ENCODE results near the gene MPIG6B.
A peak's percentile ranks its signal among the peaks of the same experiment; 100 is the strongest.

The MPIG6B gene

DNA sequence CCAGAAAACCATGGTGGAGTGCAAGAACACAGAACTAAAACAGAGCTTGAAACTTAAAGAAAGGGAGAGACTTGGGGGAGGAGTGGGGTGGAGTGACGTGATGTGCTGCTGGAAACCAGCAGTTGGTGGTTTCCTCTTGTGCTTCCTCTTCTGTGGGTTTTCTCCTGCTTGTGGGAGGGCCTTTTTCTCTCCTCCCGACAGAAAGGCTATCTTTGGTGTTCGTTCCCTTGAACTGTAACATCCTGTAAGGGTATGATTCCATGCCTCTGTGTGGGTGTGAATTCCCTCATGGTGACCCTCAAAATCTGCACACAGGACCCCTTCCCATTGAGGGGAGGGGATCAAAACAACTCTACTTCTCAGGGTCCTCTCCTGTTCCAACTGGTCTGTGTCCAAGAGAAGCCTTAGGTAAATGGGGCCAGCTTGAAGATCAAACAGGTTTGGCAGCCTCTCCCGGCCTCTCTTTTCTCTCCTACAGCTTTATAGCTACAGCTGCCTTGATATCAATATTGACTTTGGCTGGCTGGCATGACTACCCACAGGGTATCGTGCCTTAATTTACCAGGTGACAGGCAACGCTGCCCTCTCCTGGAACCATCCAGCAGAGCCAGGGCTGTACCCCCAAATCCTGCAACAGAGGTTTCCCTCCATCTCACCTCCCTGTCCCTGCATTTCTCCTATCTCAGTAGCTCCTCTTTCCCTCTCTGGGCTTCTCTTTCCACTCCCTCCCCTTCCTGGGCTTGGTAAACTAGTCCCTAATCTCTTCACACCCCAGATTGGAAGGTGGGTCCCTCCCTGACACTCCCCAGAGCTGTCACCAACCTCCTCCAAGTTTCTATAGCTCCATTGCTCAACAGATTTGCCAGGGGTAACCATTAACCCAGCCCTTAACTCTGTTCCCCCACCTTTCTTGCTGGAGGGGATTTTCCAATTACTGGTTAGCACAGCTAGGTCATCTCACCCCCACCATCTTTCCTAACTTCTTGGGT, 15.1 kb downstream of the MPIG6B start:
- DNase-seq (ENCODE audit: low spot score), result peak; percentile 75

DNA sequence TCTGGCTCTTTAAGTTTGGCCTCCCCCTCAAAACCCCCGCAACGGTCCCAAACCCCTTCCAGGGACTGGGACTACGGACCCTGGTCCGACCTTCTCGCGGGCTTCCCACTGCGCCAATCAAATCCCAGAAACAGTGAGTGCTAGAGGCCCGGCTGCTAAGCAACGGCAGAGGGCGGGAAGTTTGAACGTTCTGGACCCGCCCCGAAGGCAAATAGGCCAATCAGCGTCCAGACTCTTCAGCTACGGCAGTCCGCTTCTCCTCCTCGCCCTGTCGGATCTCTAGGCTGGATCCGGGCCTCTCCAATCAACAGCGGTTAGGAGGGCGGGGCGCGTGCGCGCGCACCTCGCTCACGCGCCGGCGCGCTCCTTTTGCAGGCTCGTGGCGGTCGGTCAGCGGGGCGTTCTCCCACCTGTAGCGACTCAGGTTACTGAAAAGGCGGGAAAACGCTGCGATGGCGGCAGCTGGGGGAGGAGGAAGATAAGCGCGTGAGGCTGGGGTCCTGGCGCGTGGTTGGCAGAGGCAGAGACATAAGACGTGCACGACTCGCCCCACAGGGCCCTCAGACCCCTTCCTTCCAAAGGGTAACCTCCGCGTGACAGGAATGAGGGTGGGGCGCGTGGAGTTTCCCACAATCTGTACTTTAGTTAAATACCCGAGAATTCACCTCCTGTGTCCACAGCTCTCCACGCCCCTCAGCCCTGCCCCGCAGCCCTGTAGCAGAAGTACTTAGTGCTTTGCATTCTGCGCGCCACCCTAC, 16.6 kb downstream of the MPIG6B start, which contains the start of gene MSH5:
Gene MSH5, plus strand, starts transcription at position 367 of the 758 bp plus-strand sequence. CDS start 462 bp downstream, outside the sequence.
- DNase-seq (ENCODE audit: low spot score), result peak; percentile 99

DNA sequence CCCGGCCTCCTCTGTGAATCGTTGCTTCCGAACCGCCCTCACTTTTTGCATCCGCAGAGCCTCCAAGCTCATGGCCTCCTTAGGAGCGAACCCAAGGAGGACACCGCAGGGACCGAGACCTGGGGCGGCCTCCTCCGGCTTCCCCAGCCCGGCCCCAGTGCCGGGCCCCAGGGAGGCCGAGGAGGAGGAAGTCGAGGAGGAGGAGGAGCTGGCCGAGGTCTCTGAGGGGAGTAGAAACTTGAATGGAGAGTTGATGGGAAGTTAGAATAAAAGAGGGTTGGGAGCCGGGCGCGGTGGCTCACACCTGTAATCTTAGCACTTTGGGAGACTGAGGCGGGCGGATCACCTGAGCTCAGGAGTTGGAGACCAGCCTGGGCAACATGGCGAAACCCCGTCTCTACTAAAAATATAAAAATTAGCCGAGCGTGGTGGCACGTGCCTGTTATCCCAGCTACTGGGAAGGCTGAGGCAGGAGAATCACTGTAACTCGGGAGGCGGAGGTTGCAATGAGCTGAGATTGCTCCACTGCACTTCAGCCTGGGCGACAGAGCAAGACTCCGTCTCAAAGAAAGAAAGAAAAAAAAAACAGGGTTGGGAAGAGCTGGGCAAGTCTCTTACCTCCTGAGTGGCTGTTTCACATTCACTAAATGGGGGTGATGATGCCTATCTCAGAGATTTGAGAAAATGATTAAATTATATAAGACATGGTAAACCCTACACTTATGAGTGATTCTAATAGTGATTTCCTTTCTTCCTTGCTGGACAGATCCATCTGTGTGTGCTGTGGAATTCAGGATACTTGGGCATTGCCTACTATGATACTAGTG, 17.4 kb downstream of the MPIG6B start:
- DNase-seq (ENCODE audit: low spot score), result no peak

DNA sequence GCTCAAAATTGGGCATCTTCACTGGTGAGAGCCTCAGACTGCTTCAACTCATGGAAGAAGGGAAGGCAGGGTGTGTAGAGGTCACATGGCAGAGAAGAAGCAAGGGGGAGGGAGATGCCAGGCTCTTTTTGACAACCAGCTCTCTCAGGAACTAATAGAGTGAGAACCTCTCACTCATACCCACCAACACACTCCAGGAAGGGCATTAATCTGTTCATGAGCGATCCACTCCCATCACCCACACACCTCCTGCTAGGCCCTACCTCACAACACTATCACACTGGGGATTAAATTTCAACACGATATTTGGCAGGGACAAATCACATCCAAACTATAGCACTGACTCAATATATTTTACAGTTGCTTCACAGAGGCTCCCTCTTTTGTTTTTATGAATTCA, 18.6 kb downstream of the MPIG6B start:
- no peak for DNase-seq (ENCODE audit: low spot score)

DNA sequence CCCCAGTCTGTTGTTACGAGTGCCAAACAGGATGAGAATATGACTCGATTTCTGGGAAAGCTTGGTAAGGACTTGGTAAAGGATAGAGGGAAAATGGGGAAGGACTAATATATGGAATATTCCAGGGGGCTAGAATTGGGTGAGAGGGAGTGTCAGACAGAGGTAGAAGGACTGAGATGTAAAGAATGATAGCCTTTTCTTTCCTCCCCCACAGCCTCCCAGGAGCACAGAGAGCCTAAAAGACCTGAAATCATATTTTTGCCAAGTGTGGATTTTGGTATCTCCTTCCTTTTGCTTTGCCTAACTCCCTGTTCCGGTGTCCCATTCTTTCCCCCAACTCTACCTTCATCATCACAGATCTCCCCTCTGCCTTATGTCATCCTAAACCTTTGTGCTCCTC, 19.7 kb downstream of the MPIG6B start:
- DNase-seq (ENCODE audit: low spot score), result no peak

DNA sequence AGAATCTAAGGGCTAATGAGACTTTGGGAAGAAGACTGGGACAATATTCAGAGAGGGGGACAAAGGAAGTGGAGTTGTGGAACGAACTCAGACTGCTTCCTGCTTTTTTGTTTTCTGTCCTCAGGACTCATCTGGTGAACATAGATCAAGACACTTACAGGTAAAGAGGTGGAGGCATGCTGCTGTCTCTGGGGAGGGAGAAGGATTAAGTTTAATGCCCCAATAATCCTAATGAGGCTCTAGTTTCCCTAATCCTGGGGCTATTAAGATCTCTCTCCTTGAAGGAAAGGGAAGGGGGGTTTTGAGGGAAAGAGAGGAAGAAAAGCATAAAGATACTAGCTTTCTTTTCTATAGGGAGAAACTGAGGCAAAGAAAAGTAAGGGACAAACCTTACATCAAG, 21.2 kb downstream of the MPIG6B start:
- no peak for DNase-seq (ENCODE audit: low spot score)

DNA sequence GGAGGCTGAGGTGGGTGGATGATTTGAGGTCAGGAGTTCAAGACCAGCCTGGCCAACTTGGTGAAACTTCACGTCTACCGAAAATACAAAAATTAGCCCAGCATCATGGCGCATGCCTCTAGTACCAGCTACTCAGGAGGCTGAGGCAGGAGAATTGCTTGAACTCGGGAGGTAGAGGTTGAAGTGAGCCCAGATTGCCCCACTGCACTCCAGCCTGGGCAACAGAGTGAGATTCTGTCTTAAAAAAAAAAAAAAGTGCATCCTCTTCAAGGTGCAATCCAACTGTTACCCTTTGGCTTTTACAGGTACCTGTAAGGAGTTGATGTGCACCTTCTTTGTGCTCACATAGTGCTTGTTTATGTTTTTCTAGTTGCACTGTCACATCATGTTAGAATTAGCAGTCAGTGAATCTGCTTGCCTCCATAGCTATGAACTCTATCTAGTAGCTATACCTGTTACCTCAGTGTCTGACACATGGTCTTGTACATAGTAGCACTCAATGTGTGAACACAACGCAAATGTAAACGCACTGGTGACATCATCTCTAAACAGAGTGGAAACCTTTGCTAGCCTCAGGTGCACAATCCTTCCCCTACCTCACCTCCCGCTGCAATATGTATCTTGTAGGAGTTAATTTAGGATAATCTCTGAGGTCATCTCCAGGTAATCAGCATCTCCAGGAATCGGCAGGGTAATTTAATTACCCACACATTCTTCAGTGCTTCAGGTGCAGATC, 26.3 kb downstream of the MPIG6B start:
- DNase-seq (ENCODE audit: low spot score), result no peak

DNA sequence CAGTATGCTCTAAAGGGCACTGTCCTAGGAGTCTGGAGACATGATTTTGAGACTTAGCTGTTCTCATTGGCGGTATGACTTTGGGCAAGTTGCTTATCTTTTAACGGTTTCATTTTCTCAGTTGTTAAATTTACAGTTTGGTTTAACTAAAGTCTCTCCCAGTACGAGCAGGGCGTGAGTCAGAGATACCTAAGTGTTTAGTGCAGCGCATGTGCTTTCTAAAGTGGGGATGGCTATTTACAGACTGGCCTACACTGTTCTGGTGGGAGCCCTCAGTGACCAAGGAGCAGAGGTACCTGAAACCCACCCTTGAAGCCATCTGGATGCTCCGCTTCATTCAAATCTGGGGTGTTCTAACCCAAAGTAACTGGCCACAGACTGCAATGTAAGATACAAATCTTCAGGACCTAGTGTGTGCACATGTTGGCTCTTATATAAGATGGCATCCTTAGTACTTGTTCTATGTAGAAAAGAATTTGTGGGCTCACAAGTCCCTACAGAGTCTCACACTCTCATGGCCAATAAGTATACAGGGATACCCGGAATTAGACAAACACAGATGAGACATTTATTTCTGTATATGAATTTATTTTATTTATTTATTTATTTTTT, 27.3 kb downstream of the MPIG6B start:
- DNase-seq (ENCODE audit: low spot score), result no peak

DNA sequence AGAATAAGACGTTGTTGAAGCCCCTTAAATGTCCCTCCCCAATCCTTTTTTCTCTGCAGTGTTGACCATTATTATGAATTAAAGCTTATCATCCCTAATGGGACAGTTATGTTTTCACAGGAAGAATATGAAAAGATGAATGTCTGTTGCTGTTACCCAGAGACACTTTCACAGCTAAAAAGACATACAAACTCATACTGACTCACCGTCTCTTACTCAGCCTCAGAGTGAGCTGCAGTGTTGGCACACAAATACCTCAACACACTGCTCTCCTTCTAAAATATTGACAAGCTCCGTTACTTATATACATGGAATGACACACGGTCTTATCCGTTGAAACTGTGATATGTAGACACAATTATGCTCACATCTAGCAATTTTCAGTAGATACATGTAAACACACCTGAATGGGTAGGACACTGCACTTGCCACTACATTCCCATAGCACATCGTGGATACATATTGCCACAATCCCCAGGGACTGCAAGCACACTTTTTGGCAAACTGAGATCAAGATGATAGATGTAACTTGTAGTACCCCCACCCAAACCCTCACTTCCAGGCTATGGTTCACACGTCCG, 29.7 kb downstream of the MPIG6B start:
- no peak for DNase-seq (ENCODE audit: low spot score)

DNA sequence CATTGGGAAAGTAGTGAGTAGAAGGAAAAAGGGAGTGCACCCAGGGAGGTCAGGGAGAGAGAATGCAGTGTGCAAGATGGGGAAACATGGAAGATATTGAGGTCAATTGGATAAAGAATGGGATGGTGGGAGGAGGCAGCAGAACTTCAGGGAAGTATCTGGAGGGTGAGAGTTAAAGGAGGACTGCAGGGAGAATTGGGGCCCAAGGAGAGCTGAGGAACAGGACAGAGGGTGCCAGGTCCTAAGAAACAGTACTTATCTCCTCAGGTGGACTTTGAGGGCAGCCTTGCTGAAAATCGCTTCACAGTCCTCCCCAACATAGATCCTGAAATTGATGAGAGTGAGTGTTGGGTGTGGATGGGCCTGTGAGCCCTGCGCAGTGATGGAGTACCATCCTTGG, 35.1 kb downstream of the MPIG6B start:
- DNase-seq (ENCODE audit: low spot score), result no peak

DNA sequence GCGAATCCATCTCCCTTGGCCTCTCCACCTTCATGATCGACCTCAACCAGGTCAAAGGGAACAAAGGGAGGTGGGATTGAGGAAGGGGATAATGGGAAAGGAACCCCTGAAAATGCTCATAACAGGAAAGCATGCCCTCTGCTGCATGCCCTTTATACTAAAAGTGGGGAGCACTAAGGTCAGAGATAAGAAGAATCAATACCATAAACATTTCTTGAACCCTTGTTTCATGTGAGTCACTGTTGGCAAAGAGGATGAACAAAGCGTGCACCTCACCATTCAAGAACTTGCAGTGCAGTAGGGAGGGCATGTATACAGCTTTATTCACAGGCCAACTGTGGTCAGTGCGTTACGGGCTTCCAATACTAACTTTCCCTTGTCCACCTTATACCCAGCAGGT, 37.6 kb downstream of the MPIG6B start:
- no peak for DNase-seq (ENCODE audit: low spot score)

DNA sequence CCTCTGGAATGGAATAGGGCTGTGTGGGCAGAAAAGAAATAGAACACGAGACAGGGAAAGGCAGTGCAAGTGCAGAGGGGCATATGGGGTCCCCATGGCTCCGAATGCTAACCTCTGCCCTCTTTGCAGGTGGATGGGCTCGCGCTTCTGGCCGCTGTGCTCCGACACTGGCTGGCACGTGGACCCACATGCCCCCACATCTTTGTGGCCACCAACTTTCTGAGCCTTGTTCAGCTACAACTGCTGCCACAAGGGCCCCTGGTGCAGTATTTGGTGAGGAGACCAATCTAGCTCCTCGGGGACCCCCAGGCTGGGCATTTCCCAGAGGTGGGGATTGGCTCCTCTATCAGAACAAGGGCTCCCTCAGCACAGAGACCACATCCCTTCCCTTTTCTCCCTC, 38.2 kb downstream of the MPIG6B start:
- DNase-seq (ENCODE audit: low spot score), result no peak

DNA sequence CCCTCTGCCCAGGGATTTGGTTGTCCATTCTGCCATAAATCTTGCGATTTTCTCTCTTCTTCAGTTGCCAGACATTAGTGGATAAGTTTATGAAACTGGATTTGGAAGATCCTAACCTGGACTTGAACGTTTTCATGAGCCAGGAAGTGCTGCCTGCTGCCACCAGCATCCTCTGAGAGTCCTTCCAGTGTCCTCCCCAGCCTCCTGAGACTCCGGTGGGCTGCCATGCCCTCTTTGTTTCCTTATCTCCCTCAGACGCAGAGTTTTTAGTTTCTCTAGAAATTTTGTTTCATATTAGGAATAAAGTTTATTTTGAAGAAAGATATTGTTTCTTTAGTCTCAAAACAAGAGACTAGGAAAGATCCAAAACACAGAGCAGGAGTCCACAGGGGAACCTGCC, 39.2 kb downstream of the MPIG6B start, which contains the start of gene SAPCD1:
Gene SAPCD1, plus strand, starts transcription at position 301 of the 400 bp plus-strand sequence. CDS start 399 bp downstream, outside the sequence.
- no peak for DNase-seq (ENCODE audit: low spot score)

DNA sequence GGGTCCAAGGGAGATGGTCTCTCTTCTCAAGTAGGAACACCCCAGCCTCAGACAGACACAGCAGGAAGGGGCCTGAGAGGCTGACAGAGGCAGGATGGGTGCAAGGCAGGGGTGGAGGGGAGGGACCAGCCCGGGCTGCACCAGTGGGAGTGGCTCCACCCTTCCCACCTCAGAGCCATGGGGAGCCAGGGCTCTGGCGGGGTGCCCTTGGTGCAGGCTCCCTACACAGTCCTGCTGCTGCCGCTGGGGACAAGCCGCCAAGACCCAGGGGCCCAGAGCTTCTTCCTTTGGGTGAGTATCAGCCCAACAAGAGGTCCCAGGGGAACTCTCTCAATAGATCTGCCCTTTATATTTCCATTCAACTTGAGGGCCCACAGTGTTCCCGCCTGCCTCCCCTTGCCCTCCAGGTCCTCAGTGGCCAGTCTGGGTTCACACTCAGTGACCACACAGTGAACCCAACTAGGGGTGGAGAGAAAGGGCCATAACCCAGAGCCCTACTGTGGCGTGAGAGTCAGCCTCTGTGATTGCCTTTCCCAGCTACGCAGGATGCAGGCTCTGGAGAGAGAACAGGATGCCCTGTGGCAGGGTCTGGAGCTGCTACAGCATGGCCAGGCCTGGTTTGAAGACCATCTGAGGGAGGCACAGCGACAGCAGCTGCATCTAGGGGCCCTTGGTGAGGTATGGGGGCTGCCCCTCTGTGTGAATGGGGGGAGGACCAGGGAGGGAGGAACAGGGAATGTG, 39.9 kb downstream of the MPIG6B start:
- no peak for DNase-seq (ENCODE audit: low spot score)

DNA sequence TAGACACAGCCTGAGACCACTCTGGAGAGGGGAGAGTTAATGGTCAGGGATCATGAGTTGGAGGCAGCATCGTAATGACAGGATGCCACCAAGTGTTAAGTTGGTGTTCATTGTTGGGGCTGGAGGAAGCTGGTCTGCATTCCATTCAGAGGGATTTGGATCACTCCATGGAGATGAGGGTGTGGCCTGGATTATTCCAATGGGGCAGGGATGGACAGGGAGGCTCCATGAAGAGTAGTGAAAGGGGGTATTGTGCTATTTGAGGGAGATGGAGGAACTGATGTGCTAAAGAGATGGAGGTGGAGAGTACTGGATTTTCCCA, 40.4 kb downstream of the MPIG6B start:
- DNase-seq (ENCODE audit: low spot score), result peak; percentile 40

DNA sequence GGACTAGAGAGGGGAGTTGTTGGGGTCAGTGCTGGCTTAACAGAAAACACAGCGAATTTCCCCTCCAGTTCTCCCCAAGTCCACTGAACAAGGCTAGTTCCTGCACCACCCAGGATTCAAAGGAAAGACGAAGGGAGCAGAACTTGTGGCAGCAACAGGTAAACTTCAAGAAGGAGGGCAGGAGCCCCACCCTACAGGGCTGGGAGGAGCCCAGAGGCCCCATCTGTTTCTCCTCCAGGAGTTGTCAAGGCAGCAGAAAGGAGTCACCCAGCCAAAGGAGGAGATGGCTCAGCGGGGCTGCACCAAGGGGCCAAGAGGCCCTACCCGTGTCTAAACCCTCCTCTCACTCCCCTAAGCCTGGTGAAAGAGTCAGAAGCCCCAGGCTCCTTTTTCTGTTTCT, 41.0 kb downstream of the MPIG6B start:
- DNase-seq (ENCODE audit: low spot score), result no peak

DNA sequence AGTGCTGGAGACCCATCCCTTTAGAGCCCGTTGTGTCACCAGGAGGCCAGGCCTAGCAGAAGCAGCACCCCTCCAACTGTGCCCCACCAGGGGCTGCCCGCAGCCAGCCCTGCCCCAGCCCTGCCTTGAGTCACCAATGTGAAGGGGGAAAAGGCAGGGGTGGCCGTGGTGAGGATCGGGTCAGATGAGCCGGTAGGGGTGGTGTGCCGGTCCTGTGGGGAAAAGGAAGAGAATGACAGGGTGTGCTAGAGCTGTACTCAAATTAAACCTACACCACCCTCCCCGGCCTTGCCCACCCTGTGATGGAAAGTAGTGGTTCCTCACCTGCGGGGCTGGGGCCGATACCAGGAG, 42.4 kb downstream of the MPIG6B start:
- DNase-seq (ENCODE audit: low spot score), result no peak

DNA sequence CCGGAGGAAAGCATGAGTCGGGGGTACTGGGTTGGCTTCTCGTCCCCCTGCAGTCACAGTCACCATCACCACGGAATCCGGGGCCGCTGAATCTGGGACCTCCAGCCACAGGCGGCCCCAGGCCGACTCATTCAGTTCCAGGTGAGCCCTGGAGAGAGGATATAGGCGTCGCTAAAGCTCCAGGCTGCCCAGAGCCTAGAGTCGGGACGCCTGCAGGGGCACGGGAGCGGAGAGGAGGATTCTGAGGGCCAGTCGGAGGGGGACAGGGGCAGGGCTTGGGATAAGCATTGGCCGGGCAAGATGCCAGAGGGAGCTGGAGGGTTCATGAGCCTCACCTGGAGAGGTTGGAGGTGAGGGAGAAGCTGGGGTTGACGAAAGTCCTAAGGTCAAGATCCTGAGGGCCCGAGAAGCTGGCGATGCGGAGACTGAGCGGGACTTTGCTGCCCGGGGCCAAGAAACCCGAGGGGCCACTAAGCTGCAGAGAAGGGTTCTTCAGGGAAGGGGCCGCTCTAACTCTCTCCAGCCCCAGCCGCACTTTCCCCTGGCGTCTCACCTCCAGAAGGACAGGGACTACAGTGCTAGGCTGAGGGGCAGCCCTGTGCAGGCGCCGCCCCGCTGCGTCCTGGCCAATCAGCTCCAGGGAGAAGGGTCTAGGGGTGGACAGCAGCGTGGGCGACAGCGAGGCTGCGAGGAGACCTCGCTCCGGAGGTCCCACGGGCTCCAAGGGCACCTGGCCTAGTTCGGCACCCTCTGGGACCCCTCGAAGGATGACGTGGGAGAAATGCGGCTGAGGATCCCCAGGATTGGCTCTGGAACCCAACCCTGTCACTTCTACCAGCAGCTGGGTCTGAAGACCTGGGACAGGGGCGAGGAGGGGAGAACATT, 43.0 kb downstream of the MPIG6B start:
- no peak for DNase-seq (ENCODE audit: low spot score)

DNA sequence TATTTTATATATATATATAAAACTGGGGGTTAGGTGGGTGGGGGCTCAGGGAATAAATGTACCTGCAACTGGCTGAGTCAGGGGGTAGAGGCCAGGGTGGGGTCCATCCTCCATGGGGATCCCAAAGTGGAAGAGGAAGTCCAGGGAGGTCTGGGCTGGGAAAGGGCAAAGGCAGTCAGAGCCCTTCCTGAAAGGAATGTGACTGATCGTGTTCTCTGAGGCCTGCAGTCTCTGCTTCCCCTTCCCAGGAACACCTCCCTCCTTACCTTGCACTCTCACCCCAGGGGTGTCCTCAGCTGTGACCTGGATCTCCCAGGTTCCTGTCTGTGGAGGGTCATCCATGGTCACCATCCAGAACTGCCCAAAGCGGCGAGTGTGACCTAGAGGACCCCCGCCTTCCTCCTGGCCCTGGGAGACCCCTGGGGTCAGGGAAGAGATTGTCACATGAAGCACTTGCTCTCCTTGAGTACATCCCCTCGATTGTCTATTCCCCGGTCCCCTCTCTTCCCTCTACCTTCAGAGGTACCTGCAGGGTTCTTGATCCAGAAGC, 44.0 kb downstream of the MPIG6B start:
- DNase-seq (ENCODE audit: low spot score), result no peak
